ENCODE measurements around the gene RNF222. TPM values are rescaled to one million over a fixed set of nuclear protein-coding genes. Genes with fewer than 3 reads are reported as not detected.
"Not testable (repeated sequence)": the region's sequence is repeated elsewhere in the genome, so short reads cannot be mapped to it uniquely, and the experiment has no call there.

Gene RNF222
- total and polyA plus RNA-seq, 4 donors, result not detected

DNA sequence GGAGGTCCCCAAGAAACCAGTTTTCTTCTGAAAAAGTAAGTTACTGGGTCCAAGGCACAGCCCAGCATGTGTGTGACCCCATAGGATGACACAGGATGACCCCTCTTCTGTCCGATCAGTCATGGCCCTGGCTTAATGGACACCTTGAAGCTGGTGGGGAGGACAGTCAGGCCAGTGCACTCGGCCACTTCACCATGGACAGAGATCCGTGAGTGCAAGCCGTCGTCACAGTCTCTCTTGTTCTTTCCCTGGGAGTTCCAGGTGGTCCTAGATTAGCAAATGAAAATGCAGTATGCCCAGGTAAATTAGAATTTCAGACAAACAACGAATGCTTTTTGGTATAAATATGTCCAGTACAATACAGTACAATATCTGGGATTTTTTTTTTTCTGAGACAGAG is 1.4 kb upstream of the RNF222 start:
- H3K9me3 ChIP-seq (ENCODE audit: control insufficient read depth in 4 of 4, insufficient read depth in 3 of 4, low read length in 3 of 4), result no peaks in the 10 kb centered on the region
- no peak overlapping the region for H3K4me3 ChIP-seq
- no peaks in the 10 kb centered on the region for H3K36me3 ChIP-seq (ENCODE audit: control insufficient read depth in 4 of 4, insufficient read depth in 4 of 4, low read length in 4 of 4)
- H3K9ac ChIP-seq (ENCODE audit: insufficient read depth in 1 of 2, low read length in 2 of 2), result no peak overlapping the region
- DNase-seq (no peak), ATAC-seq (ENCODE audit: insufficient read depth, low FRiP score) (no peak)
- WGBS, 2 donors, result 66 to 73% methylated on average over 6 of the region's 6 CpGs
- H3K4me1 ChIP-seq (ENCODE audit: control insufficient read depth in 5 of 5, insufficient read depth in 5 of 5, low read length in 5 of 5), result peaks cover 0 to 2% (median 0%) of the 10 kb centered on the region in 5 donors
- peaks cover 0 to 13% (median 11%) of the 10 kb centered on the region in 3 donors for H3K27me3 ChIP-seq (ENCODE audit: control insufficient read depth in 3 of 3, insufficient read depth in 3 of 3, low read length in 2 of 3)
- TF ChIP-seq, protein P1, sequence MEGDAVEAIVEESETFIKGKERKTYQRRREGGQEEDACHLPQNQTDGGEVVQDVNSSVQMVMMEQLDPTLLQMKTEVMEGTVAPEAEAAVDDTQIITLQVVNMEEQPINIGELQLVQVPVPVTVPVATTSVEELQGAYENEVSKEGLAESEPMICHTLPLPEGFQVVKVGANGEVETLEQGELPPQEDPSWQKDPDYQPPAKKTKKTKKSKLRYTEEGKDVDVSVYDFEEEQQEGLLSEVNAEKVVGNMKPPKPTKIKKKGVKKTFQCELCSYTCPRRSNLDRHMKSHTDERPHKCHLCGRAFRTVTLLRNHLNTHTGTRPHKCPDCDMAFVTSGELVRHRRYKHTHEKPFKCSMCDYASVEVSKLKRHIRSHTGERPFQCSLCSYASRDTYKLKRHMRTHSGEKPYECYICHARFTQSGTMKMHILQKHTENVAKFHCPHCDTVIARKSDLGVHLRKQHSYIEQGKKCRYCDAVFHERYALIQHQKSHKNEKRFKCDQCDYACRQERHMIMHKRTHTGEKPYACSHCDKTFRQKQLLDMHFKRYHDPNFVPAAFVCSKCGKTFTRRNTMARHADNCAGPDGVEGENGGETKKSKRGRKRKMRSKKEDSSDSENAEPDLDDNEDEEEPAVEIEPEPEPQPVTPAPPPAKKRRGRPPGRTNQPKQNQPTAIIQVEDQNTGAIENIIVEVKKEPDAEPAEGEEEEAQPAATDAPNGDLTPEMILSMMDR (IDR thresholded peaks at IDR 0.05; ENCODE audit: control extremely low read depth, extremely low read depth), result no peak
- H3K27ac ChIP-seq (ENCODE audit: low read depth in 1 of 2, low read length in 1 of 2), result no peak overlapping the region

DNA sequence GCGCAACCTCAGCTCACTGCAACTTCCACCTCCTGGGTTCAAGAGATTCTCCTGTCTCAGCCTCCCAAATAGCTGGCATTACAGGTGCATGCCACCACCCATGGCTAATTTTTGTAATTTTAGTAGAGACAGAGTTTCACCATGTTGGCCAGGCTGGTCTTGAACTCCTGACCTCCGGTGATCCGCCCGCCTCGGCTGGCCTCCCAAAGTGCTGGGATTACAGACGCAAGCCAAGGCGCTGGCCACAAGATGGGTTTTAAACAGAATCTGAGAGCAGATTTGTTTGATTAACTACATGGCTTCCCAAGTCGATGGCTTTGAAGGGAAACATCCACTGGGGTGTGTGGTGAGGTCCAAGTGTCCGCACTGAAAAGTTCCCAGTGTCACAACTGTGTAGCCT is 3.1 kb downstream of the RNF222 start:
- not testable (repeated sequence) for H3K9me3 ChIP-seq (ENCODE audit: control insufficient read depth in 4 of 4, insufficient read depth in 3 of 4, low read length in 3 of 4); DNase-seq; H3K9ac ChIP-seq (ENCODE audit: insufficient read depth in 1 of 2, low read length in 2 of 2); H3K36me3 ChIP-seq (ENCODE audit: control insufficient read depth in 4 of 4, insufficient read depth in 4 of 4, low read length in 4 of 4); ATAC-seq (ENCODE audit: insufficient read depth, low FRiP score); H3K4me3 ChIP-seq; H3K4me1 ChIP-seq (ENCODE audit: control insufficient read depth in 5 of 5, insufficient read depth in 5 of 5, low read length in 5 of 5); H3K27ac ChIP-seq (ENCODE audit: low read depth in 1 of 2, low read length in 1 of 2)
- WGBS, 2 donors, result 87 to 93% methylated on average over 9 of the region's 9 CpGs
- H3K27me3 ChIP-seq (ENCODE audit: control insufficient read depth in 3 of 3, insufficient read depth in 3 of 3, low read length in 2 of 3), result peaks cover 0 to 13% (median 11%) of the 10 kb centered on the region in 3 donors

DNA sequence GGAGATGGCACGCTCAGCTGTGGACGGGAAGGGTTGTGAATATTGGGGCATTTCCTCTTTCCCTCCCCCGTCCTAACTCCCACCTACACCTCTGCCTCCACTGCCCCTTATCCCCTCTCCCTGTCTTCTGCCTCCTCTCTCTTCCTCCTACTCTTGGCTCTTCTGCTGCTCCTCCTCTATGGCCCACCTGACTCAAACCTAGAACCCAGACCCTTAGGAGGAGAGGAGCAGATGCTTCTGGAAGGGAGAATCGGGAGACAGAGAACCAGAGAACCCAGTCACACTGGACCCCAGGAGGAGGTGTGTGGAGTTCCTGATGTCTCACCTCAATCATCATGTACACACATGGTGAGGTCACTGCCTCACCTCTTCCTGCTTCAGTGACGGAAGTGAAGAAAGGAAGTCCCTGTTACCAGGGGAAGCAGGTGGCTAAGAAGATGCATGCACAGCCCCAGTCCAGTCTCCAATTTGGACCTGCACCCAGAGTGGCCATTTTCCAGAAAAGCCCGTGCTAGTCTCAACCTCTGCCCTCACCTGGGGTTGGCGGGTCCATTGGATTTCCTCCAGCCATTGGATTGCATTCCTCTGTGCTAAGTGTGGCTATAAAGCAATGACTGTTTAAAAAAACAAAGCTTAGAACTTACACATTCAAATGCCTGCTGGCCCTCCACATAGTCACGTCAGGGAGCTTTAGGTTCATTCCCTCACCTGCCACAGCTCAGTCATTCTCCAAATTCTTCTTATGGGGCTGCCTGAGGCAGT is 4.0 kb downstream of the RNF222 start:
- H3K4me1 ChIP-seq (ENCODE audit: control insufficient read depth in 5 of 5, insufficient read depth in 5 of 5, low read length in 5 of 5), result peaks cover 0 to 3% (median 0%) of the 10 kb centered on the region in 5 donors
- peak overlapping the region in 1 of 2 donors; percentile 20 for H3K27ac ChIP-seq (ENCODE audit: low read depth in 1 of 2, low read length in 1 of 2)
- ATAC-seq (ENCODE audit: insufficient read depth, low FRiP score), result no peak
- peaks cover 0 to 13% (median 11%) of the 10 kb centered on the region in 3 donors for H3K27me3 ChIP-seq (ENCODE audit: control insufficient read depth in 3 of 3, insufficient read depth in 3 of 3, low read length in 2 of 3)
- DNase-seq, result no peak
- no peaks in the 10 kb centered on the region for H3K36me3 ChIP-seq (ENCODE audit: control insufficient read depth in 4 of 4, insufficient read depth in 4 of 4, low read length in 4 of 4)
- H3K9ac ChIP-seq (ENCODE audit: insufficient read depth in 1 of 2, low read length in 2 of 2), result no peak overlapping the region
- H3K4me3 ChIP-seq, result no peak overlapping the region
- H3K9me3 ChIP-seq (ENCODE audit: control insufficient read depth in 4 of 4, insufficient read depth in 3 of 4, low read length in 3 of 4), result peaks cover 0 to 4% (median 0%) of the 10 kb centered on the region in 4 donors
- TF ChIP-seq, protein P1 (IDR thresholded peaks at IDR 0.05; ENCODE audit: control extremely low read depth, extremely low read depth), result no peak
- 53 to 59% methylated on average over 8 of the region's 8 CpGs for WGBS, 2 donors

DNA sequence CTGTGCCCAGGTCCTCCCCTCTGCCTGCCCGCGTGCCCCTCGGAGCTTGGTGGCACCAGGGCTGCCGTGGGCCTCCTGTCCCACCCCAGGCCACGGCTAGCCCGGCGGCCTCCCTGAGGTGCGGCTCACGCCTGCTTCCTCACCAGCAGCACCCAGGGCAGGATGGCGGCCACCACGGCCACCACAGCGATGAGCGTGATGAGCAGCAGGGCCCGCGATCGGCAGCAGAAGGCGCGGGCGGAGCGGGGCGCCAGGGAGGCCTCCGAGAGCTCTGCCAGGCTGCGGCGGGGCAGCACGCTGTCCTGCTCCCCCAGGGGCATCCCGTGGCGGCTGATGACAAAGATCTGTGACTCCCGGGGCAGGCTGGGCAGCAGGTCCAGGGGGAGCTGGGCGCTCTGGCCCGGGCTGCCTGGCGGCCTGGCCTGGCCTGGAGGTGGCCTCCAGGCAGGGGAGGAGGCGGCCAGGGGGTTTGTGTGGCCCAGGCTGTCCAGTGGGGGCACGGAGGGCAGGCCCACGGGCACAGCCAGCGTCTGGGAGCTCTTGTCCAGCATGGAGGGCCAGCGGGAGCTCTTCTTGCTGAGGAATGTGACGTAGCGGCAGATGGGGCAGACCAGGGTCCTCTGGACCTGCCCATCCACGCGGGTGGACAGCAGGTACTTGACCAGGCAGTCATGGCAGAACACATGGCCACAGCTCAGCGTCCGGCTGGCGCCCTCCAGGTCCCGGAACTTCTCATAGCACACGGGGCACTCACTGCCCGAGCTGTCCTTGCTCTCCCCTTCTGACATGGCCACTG is 4.8 kb downstream of the RNF222 start:
- H3K4me3 ChIP-seq, result no peak overlapping the region
- no peak for ATAC-seq (ENCODE audit: insufficient read depth, low FRiP score)
- peaks cover 0 to 3% (median 0%) of the 10 kb centered on the region in 5 donors for H3K4me1 ChIP-seq (ENCODE audit: control insufficient read depth in 5 of 5, insufficient read depth in 5 of 5, low read length in 5 of 5)
- H3K27me3 ChIP-seq (ENCODE audit: control insufficient read depth in 3 of 3, insufficient read depth in 3 of 3, low read length in 2 of 3), result peaks cover 0 to 11% (median 11%) of the 10 kb centered on the region in 3 donors
- H3K9me3 ChIP-seq (ENCODE audit: control insufficient read depth in 4 of 4, insufficient read depth in 3 of 4, low read length in 3 of 4), result peaks cover 0 to 4% (median 0%) of the 10 kb centered on the region in 4 donors
- no peak for DNase-seq
- 87 to 93% methylated on average over 37 to 46 of the region's 46 CpGs for WGBS, 2 donors
- H3K27ac ChIP-seq (ENCODE audit: low read depth in 1 of 2, low read length in 1 of 2), result no peak overlapping the region
- H3K9ac ChIP-seq (ENCODE audit: insufficient read depth in 1 of 2, low read length in 2 of 2), result no peak overlapping the region
- H3K36me3 ChIP-seq (ENCODE audit: control insufficient read depth in 4 of 4, insufficient read depth in 4 of 4, low read length in 4 of 4), result no peaks in the 10 kb centered on the region
- TF ChIP-seq, protein P1 (IDR thresholded peaks at IDR 0.05; ENCODE audit: control extremely low read depth, extremely low read depth), result no peak

Measured in lung (tissue), 12 donors.